HCT116 (cell line): ENCODE measurements around the gene PTPRR.

Source experiments
- EZH2 ChIP-seq: fragments of 200-600 bp; sonication (generic); IDR thresholded peaks from 2 replicates; pipeline ENCODE4 v1.6.1; 2017; ENCODE audit warnings: antibody characterized with exemption, mixed run types
- RAD21 ChIP-seq: IDR thresholded peaks from 2 replicates; pipeline ENCODE4 v1.6.1; 2012; ENCODE audit warnings: low read depth, mild to moderate bottlenecking
- SIN3A ChIP-seq: IDR thresholded peaks from 2 replicates; pipeline ENCODE4 v1.6.1; 2012; ENCODE audit warnings: low read depth

DNA sequence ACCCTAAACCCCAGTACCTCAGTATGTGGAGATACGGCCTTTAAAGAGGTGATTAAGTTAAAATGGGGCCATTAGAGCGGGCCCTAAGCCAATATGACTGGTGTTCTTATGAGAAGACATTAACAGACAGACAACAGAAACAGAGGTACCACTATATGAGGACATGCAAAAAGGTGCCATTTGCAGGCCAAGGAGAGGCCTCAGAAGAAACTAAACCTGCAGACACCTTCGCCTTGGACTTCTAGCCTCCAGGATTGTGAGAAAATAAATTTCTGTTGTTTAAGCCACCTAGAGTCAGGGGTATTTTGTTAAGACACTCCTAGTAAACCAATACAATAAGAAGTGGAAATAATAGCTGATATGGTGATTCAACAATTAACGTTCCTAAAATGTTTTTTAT, 315.9 kb downstream of the PTPRR start:
- TF ChIP-seq SIN3A (no peak), EZH2 (no peak), RAD21 (no peak)
